Endometrial microvascular endothelial cells (primary cell): Measurements from ENCODE around the gene PIGZ. TPM values are rescaled to one million over a fixed set of nuclear protein-coding genes. Genes with fewer than 3 reads are reported as not detected.
"Not testable (repeated sequence)": the region's sequence is repeated elsewhere in the genome, so short reads cannot be mapped to it uniquely, and the experiment has no call there.

Experiments
- in situ Hi-C: cut with HindIII; loops from 2 replicates; pipeline ENCODE4 v1.10.0; 2017; ENCODE audit warnings: low sequenced_read_pairs, low pct_unique_long_range_greater_than_20kb; ENCODE audit errors: inconsistent ontology term
- total RNA-seq: library from RNA; depleted of rRNA; stranded (reverse); fragments of >200 nt; gene quantifications from one replicate; pipeline ENCODE4 v1.2.3, GENCODE V29; 2015; ENCODE audit errors: inconsistent ontology term

Gene PIGZ
- total RNA-seq, 1 donor from 2014 or later, result 3.0 TPM

- in situ Hi-C loops, result no loop called here
Measured at GRCh38 chr3:196963631-196963953, 5.0 kb downstream of the PIGZ start.

- in situ Hi-C loops, result no loop called here
Measured at GRCh38 chr3:196962930-196963630, 5.6 kb downstream of the PIGZ start.

- in situ Hi-C loops, result no loop called here
Measured at GRCh38 chr3:196962108-196962929, 6.3 kb downstream of the PIGZ start.

GRCh38 chr3:196954832-196955231 lies 13.8 kb downstream of the PIGZ start:
- in situ Hi-C loops, result no loop called here

- in situ Hi-C loops, result no loop called here
Measured at GRCh38 chr3:196951371-196951770, 17.3 kb downstream of the PIGZ start.

GRCh38 chr3:196949750-196950149 lies 18.9 kb downstream of the PIGZ start:
- in situ Hi-C loops, result no loop called here

GRCh38 chr3:196949285-196949619 lies 19.4 kb downstream of the PIGZ start:
- in situ Hi-C loops, result no loop called here

- in situ Hi-C loops, result no loop called here
Measured at GRCh38 chr3:196948442-196949284, 20.0 kb downstream of the PIGZ start.

GRCh38 chr3:196947860-196948441 lies 20.7 kb downstream of the PIGZ start:
- in situ Hi-C loops, result no loop called here

- in situ Hi-C loops, result no loop called here
Measured at GRCh38 chr3:196947136-196947859, 21.3 kb downstream of the PIGZ start.

GRCh38 chr3:196944037-196944790 lies 24.4 kb downstream of the PIGZ start:
- in situ Hi-C loops, result not testable (repeated sequence)

- in situ Hi-C loops, result no loop called here
Measured at GRCh38 chr3:196942915-196943277, 25.7 kb downstream of the PIGZ start.

GRCh38 chr3:196942226-196942914 lies 26.3 kb downstream of the PIGZ start, which contains the start of gene NCBP2:
Gene NCBP2, minus strand, starts transcription at chr3:196942528. Its CDS starts 25 bp downstream, at chr3:196942503.
- in situ Hi-C loops, result no loop called here

GRCh38 chr3:196941729-196942225 lies 26.9 kb downstream of the PIGZ start:
- in situ Hi-C loops, result no loop called here

GRCh38 chr3:196938576-196938975 lies 30.1 kb downstream of the PIGZ start:
- in situ Hi-C loops, result no loop called here

- in situ Hi-C loops, result no loop called here
Measured at GRCh38 chr3:196938124-196938523, 30.5 kb downstream of the PIGZ start.

GRCh38 chr3:196936288-196936687 lies 32.3 kb downstream of the PIGZ start:
- in situ Hi-C loops, result no loop called here
